ENCODE results near the gene PP2D1. TPM values are rescaled to one million over a fixed set of nuclear protein-coding genes. Genes with fewer than 3 reads are reported as not detected.
A peak's percentile ranks its signal among the peaks of the same experiment; 100 is the strongest.

Gene PP2D1
- total RNA-seq, 1 experiment from 2014 or later, result not detected

GRCh38 chr3:20039765-20040547 is 27.9 kb upstream of the PP2D1 start, which contains the start of gene KAT2B:
Gene KAT2B, plus strand, starts transcription at chr3:20040446. Its CDS starts 32 bp downstream, at chr3:20040478.
- no peaks in the 10 kb centered on the region for H3K9me3 ChIP-seq (ENCODE audit: control insufficient read depth, insufficient read depth, low read depth, low read length)
- intact Hi-C loops (cut with micrococcal nuclease; ENCODE audit: unreplicated experiment), result no loop called here
- peaks cover 11% of the 10 kb centered on the region for H3K4me1 ChIP-seq (ENCODE audit: control insufficient read depth, insufficient read depth, low read length)
- no peak for DNase-seq (ENCODE audit: low read depth, low spot score)
- H3K27me3 ChIP-seq (ENCODE audit: control insufficient read depth, insufficient read depth, low read length), result no peaks in the 10 kb centered on the region
- in situ Hi-C loops (cut with HindIII; ENCODE audit: low pct_unique_long_range_greater_than_20kb, low sequenced_read_pairs), result no loop called here
- H3K36me3 ChIP-seq (ENCODE audit: control insufficient read depth, insufficient read depth, low read length), result no peaks in the 10 kb centered on the region
- TF ChIP-seq POLR2AphosphoS5 (IDR thresholded peaks at IDR 0.05; ENCODE audit: low read depth, low read length) (no peak), SIN3A (IDR thresholded peaks at IDR 0.05; ENCODE audit: borderline replicate concordance, insufficient read depth, low read depth, low read length) (no peak)
- TF ChIP-seq, protein P1, sequence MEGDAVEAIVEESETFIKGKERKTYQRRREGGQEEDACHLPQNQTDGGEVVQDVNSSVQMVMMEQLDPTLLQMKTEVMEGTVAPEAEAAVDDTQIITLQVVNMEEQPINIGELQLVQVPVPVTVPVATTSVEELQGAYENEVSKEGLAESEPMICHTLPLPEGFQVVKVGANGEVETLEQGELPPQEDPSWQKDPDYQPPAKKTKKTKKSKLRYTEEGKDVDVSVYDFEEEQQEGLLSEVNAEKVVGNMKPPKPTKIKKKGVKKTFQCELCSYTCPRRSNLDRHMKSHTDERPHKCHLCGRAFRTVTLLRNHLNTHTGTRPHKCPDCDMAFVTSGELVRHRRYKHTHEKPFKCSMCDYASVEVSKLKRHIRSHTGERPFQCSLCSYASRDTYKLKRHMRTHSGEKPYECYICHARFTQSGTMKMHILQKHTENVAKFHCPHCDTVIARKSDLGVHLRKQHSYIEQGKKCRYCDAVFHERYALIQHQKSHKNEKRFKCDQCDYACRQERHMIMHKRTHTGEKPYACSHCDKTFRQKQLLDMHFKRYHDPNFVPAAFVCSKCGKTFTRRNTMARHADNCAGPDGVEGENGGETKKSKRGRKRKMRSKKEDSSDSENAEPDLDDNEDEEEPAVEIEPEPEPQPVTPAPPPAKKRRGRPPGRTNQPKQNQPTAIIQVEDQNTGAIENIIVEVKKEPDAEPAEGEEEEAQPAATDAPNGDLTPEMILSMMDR (IDR thresholded peaks at IDR 0.05), result peak; percentile 72
- TF ChIP-seq, protein P2, sequence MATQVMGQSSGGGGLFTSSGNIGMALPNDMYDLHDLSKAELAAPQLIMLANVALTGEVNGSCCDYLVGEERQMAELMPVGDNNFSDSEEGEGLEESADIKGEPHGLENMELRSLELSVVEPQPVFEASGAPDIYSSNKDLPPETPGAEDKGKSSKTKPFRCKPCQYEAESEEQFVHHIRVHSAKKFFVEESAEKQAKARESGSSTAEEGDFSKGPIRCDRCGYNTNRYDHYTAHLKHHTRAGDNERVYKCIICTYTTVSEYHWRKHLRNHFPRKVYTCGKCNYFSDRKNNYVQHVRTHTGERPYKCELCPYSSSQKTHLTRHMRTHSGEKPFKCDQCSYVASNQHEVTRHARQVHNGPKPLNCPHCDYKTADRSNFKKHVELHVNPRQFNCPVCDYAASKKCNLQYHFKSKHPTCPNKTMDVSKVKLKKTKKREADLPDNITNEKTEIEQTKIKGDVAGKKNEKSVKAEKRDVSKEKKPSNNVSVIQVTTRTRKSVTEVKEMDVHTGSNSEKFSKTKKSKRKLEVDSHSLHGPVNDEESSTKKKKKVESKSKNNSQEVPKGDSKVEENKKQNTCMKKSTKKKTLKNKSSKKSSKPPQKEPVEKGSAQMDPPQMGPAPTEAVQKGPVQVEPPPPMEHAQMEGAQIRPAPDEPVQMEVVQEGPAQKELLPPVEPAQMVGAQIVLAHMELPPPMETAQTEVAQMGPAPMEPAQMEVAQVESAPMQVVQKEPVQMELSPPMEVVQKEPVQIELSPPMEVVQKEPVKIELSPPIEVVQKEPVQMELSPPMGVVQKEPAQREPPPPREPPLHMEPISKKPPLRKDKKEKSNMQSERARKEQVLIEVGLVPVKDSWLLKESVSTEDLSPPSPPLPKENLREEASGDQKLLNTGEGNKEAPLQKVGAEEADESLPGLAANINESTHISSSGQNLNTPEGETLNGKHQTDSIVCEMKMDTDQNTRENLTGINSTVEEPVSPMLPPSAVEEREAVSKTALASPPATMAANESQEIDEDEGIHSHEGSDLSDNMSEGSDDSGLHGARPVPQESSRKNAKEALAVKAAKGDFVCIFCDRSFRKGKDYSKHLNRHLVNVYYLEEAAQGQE (IDR thresholded peaks at IDR 0.05; ENCODE audit: insufficient read depth in 1 of 2, low read depth in 2 of 2, low read length in 1 of 2), result no peak
- BruUV-seq (replicated peaks), result no TSS peak
- H3K4me3 ChIP-seq (ENCODE audit: low read depth in 2 of 2, low read length in 2 of 2), result peak within 1 kb of the TSS; percentile 59 to 60
- H3K27ac ChIP-seq (ENCODE audit: low read length), result peak within 1 kb of the TSS; percentile 63; the same call in 1 of the 2 replicates
- POLR2A ChIA-PET, result no interaction called here
- CTCF ChIA-PET, result no interaction called here
- peak; percentile 89 for ATAC-seq

DNA sequence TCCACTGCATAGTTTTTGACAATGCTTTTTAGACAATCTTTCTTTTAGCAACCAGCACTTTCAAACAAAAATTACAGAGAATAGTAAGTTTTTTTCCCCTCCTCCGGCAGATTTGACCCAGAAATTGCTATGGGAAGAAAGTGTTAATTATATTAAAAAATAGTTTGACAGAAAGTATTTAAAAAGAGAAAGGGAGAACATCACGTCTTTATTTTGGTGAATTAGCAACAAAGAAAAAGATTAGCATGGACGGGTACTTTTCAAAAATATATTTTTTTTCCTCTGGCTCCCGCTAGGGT is 27.4 kb upstream of the PP2D1 start:
- intact Hi-C loops (cut with micrococcal nuclease; ENCODE audit: unreplicated experiment), result no loop called here
- DNase-seq (ENCODE audit: low read depth, low spot score) (no peak), ATAC-seq (no peak)
- Histone ChIP-seq H3K27me3 (ENCODE audit: control insufficient read depth, insufficient read depth, low read length) (no peaks in the 10 kb centered on the region), H3K4me1 (ENCODE audit: control insufficient read depth, insufficient read depth, low read length) (peaks cover 11% of the 10 kb centered on the region), H3K27ac (ENCODE audit: low read length) (peak overlapping the region; percentile 63; the same call in 1 of the 2 replicates), H3K4me3 (ENCODE audit: low read depth in 2 of 2, low read length in 2 of 2) (peak overlapping the region; percentile 59 to 60), H3K36me3 (ENCODE audit: control insufficient read depth, insufficient read depth, low read length) (no peaks in the 10 kb centered on the region), H3K9me3 (ENCODE audit: control insufficient read depth, insufficient read depth, low read depth, low read length) (no peaks in the 10 kb centered on the region)
- ChIA-PET CTCF (no interaction called here), POLR2A (interaction anchor here (0.6 kb wide), 1 partner anchor 26 kb away, joined by 4 read pairs; no protein-coding TSS in a partner anchor)
- TF ChIP-seq POLR2AphosphoS5 (IDR thresholded peaks at IDR 0.05; ENCODE audit: low read depth, low read length), result no peak
- TF ChIP-seq SIN3A (IDR thresholded peaks at IDR 0.05; ENCODE audit: borderline replicate concordance, insufficient read depth, low read depth, low read length), result no peak
- TF ChIP-seq, protein P2 (IDR thresholded peaks at IDR 0.05; ENCODE audit: insufficient read depth in 1 of 2, low read depth in 2 of 2, low read length in 1 of 2), result no peak
- TF ChIP-seq, protein P1 (IDR thresholded peaks at IDR 0.05), result no peak
- TF ChIP-seq TCF7L2 (IDR thresholded peaks at IDR 0.05; ENCODE audit: low read depth, low read length), result no peak
- in situ Hi-C loops (cut with HindIII; ENCODE audit: low pct_unique_long_range_greater_than_20kb, low sequenced_read_pairs), result no loop called here
- BruUV-seq (replicated peaks), result no TSS peak
